ENCODE results near the gene TUNAR. TPM values are rescaled to one million over a fixed set of nuclear protein-coding genes. Genes with fewer than 3 reads are reported as not detected.

TUNAR gene
- total and polyA plus RNA-seq, 10 donors: 0.03 to 0.69 (median 0.35) TPM; not detected in 5

- intact Hi-C loops (cut with DNase I; ENCODE audit: low total_unique reads): no loop called here
- WGBS, 5 donors: 42 to 71% (median 62%) methylated on average over 6 to 7 of the region's 7 CpGs
- H3K27ac ChIP-seq: no peak overlapping the region
Measured at GRCh38 chr14:95885866-95886265, 9.2 kb downstream of the TUNAR start.

GRCh38 chr14:95886366-95887056 lies 9.9 kb downstream of the TUNAR start:
- Histone ChIP-seq H3K27me3 (replicated peaks in 1 of 7) (peaks cover 0 to 32% (median 6%) of the 10 kb centered on the region in 7 donors), H3K4me1 (no peaks in the 10 kb centered on the region), H3K4me3 (no peak overlapping the region), H3K27ac (no peak overlapping the region), H3K9me3 (no peaks in the 10 kb centered on the region), H3K36me3 (no peaks in the 10 kb centered on the region)
- intact Hi-C loops (cut with DNase I; ENCODE audit: low total_unique reads): no loop called here
- 63 to 88% (median 68%) methylated on average over 7 of the region's 7 CpGs for WGBS, 5 donors
- no peak for DNase-seq
- TF ChIP-seq CTCF (IDR thresholded peaks at IDR 0.05 in 8 of 11, conservative IDR thresholded peaks at IDR 0.05 in 3 of 11) (no peak), POLR2AphosphoS5 (IDR thresholded peaks at IDR 0.05) (no peak), POLR2A (IDR thresholded peaks at IDR 0.05) (no peak)

More at GRCh38 chr14:95885866-95886265, 9.2 kb downstream of the TUNAR start:
- Histone ChIP-seq H3K9me3 (no peaks in the 10 kb centered on the region), H3K27me3 (replicated peaks in 1 of 7) (peaks cover 0 to 32% (median 6%) of the 10 kb centered on the region in 7 donors), H3K36me3 (no peaks in the 10 kb centered on the region), H3K4me1 (no peaks in the 10 kb centered on the region), H3K4me3 (no peak overlapping the region)
- no peak for DNase-seq
- TF ChIP-seq POLR2AphosphoS5 (IDR thresholded peaks at IDR 0.05): no peak
- TF ChIP-seq POLR2A (IDR thresholded peaks at IDR 0.05): no peak
- TF ChIP-seq CTCF (IDR thresholded peaks at IDR 0.05 in 8 of 11, conservative IDR thresholded peaks at IDR 0.05 in 3 of 11): no peak

- H3K27me3 ChIP-seq (replicated peaks in 1 of 7): peaks cover 0 to 33% (median 3%) of the 10 kb centered on the region in 7 donors
- no peak for TF ChIP-seq CTCF (IDR thresholded peaks at IDR 0.05 in 8 of 11, conservative IDR thresholded peaks at IDR 0.05 in 3 of 11)
- no peak for TF ChIP-seq POLR2A (IDR thresholded peaks at IDR 0.05)
- TF ChIP-seq POLR2AphosphoS5 (IDR thresholded peaks at IDR 0.05): no peak
- no peak for DNase-seq
- H3K36me3 ChIP-seq: no peaks in the 10 kb centered on the region
- intact Hi-C loops (cut with DNase I; ENCODE audit: low total_unique reads): no loop called here
- H3K4me3 ChIP-seq: no peak overlapping the region
- no peak overlapping the region for H3K27ac ChIP-seq
- no peaks in the 10 kb centered on the region for H3K9me3 ChIP-seq
- WGBS, 5 donors: 81 to 88% (median 82%) methylated on average over 4 of the region's 4 CpGs
- H3K4me1 ChIP-seq: no peaks in the 10 kb centered on the region
Measured at GRCh38 chr14:95887351-95887750, 10.7 kb downstream of the TUNAR start.

- H3K27me3 ChIP-seq (replicated peaks in 1 of 7): peaks cover 0 to 18% (median 0%) of the 10 kb centered on the region in 7 donors
- no peak for DNase-seq
- H3K36me3 ChIP-seq: no peaks in the 10 kb centered on the region
- no peak overlapping the region for H3K27ac ChIP-seq
- intact Hi-C loops (cut with DNase I; ENCODE audit: low total_unique reads): no loop called here
- H3K9me3 ChIP-seq: no peaks in the 10 kb centered on the region
- no peaks in the 10 kb centered on the region for H3K4me1 ChIP-seq
- WGBS, 5 donors: 57 to 73% (median 63%) methylated on average over 11 of the region's 11 CpGs
- TF ChIP-seq CTCF (IDR thresholded peaks at IDR 0.05 in 8 of 11, conservative IDR thresholded peaks at IDR 0.05 in 3 of 11): no peak
- no peak for TF ChIP-seq POLR2A (IDR thresholded peaks at IDR 0.05)
- TF ChIP-seq POLR2AphosphoS5 (IDR thresholded peaks at IDR 0.05): peak in 2 of 3 donors; percentile 8 to 40
- no peak overlapping the region for H3K4me3 ChIP-seq
Measured at GRCh38 chr14:95889236-95889979, 12.8 kb downstream of the TUNAR start.

All from spleen (tissue), 11 donors.